Lung (tissue), 12 donors: ENCODE results near the gene MAPKAPK2. TPM values are rescaled to one million over a fixed set of nuclear protein-coding genes. Genes with fewer than 3 reads are reported as not detected.

ENCODE experiments used
- ATAC-seq: fragments of 200-7000 bp; cut with Tn5 transposase; one replicate; pipeline ENCODE4 v1.9.1; 2020; ENCODE audit warnings: moderate number of reproducible peaks; ENCODE audit not compliant: insufficient read depth, low FRiP score
- DNase-seq, 3 donors: peaks; one replicate each; pipeline ENCODE4 v3.0.0-alpha.2; 2013 to 2017
- H3K27ac ChIP-seq, 2 donors: one replicate each; pipeline ENCODE4 v1.5.1; 2013; ENCODE audit warnings: mild to moderate bottlenecking in 2 of 2, moderate library complexity in 2 of 2, control low read depth in 1 of 2, inconsistent platforms in 1 of 2, low read depth in 1 of 2, low read length in 1 of 2
- H3K27me3 ChIP-seq, 3 donors: one replicate each; pipeline ENCODE4 v1.5.1; 2013; ENCODE audit warnings: low read length in 2 of 3; ENCODE audit not compliant: control insufficient read depth in 3 of 3, insufficient read depth in 3 of 3
- H3K36me3 ChIP-seq, 4 donors: one replicate each; pipeline ENCODE4 v1.5.1; 2013; ENCODE audit warnings: low read length in 4 of 4, mild to moderate bottlenecking in 1 of 4, moderate library complexity in 1 of 4; ENCODE audit not compliant: control insufficient read depth in 4 of 4, insufficient read depth in 4 of 4
- H3K4me1 ChIP-seq, 5 donors: one replicate each; pipeline ENCODE4 v1.5.1; 2013; ENCODE audit warnings: low read length in 5 of 5, mild to moderate bottlenecking in 2 of 5, moderate library complexity in 1 of 5; ENCODE audit not compliant: control insufficient read depth in 5 of 5, insufficient read depth in 5 of 5
- H3K4me3 ChIP-seq: one replicate; pipeline ENCODE4 v1.5.1; 2013; ENCODE audit warnings: mild to moderate bottlenecking, control low read depth, moderate library complexity
- H3K9ac ChIP-seq, 2 donors: one replicate each; pipeline ENCODE4 v1.5.1; 2013; ENCODE audit warnings: low read length in 2 of 2, control low read depth in 1 of 2; ENCODE audit not compliant: insufficient read depth in 1 of 2
- H3K9me3 ChIP-seq, 4 donors: one replicate each; pipeline ENCODE4 v1.5.1; 2013; ENCODE audit warnings: low read length in 3 of 4, mild to moderate bottlenecking in 1 of 4, moderate library complexity in 1 of 4; ENCODE audit not compliant: control insufficient read depth in 4 of 4, insufficient read depth in 3 of 4
- CTCF ChIP-seq: IDR thresholded peaks from 2 replicates; pipeline ENCODE4 v1.5.1; 2012; ENCODE audit warnings: mild to moderate bottlenecking; ENCODE audit errors: control extremely low read depth, extremely low read depth
- WGBS, 2 donors: extraction: QIAGEN DNeasy Blood & Tissue Kit; methylation state at CpG; one replicate each; pipeline ENCODE4 v1.1.7; 2013; 5-methylcytosine and 5-hydroxymethylcytosine counted together
- polyA plus RNA-seq, 2 donors: library from polyadenylated mRNA; stranded (reverse); fragments of 200-250 nt; gene quantifications; one replicate each; pipeline ENCODE4 v1.2.1, GENCODE V29; 2013
- total RNA-seq, 2 donors: library from RNA; depleted of rRNA in 1 of 2; stranded (reverse); fragments of >200 nt in 1 of 2; gene quantifications; one replicate each; pipeline ENCODE4 v1.2.1, GENCODE V29; 2014 to 2021
- donor health status: control.
- donor health status: control.
- donor health status: Bipolar disorder and iron deficiency.
- donor health status: healthy.
- donor health status: DM: yes; HTN: yes; CAD: no.

MAPKAPK2 gene
- total and polyA plus RNA-seq, 4 donors: 35.8 to 116 (median 75.1) TPM

- peaks cover 0 to 9% (median 0%) of the 10 kb centered on the region in 3 donors for H3K27me3 ChIP-seq
- peaks cover 0 to 26% (median 8%) of the 10 kb centered on the region in 5 donors for H3K4me1 ChIP-seq
- ATAC-seq (no peak), DNase-seq (peak in 2 of 3 donors; percentile 35 to 54)
- no peaks in the 10 kb centered on the region for H3K36me3 ChIP-seq
- peak overlapping the region in 1 of 2 donors; percentile 69 for H3K27ac ChIP-seq
- no peak overlapping the region for H3K4me3 ChIP-seq
- H3K9me3 ChIP-seq: no peaks in the 10 kb centered on the region
- 76 to 91% methylated on average over 4 of the region's 4 CpGs for WGBS, 2 donors
- H3K9ac ChIP-seq: no peak overlapping the region
- TF ChIP-seq CTCF: no peak
Observed at GRCh38 chr1:206655471-206655882, 29.2 kb upstream of the MAPKAPK2 start.

DNA sequence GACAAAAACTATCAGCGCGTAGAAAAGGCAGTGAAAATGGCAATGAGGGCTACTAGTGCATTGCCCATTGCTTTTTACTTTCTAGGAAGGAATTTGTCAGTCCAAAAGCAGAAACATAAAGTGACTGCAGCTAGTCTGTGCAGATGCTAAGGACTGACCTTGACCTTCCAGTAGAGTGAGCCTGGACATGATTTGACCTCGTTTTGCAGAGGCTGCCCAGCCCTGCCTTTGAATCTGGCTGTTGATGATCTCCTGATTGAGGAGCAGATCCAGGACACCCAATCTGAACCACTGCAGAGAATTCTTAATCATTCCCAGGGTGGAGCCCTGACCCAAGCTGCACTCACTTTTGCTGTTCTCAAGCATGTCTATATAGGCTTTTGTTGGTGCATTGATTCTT is 27.8 kb upstream of the MAPKAPK2 start:
- 92 to 94% methylated on average over 3 of the region's 3 CpGs for WGBS, 2 donors
- H3K4me3 ChIP-seq: no peak overlapping the region

DNA sequence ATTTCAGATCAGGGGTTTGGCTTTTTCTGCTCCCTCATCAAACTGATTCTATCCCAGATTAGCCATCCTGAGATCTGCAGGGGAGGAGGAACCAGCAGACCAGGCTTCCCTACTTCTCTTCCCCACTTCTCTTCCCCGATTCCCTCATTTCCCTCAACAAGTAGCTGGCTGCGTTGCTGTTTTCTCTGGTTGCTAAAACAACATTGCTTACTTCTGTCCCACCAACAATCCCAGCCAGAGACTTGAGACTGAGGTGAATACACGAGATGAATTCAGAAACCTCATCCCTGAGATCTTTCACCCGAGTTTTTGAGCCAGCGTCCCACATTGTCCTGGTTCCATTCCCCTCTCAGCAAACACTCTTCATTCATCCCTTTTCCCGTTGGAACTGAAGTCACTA is 27.0 kb upstream of the MAPKAPK2 start:
- H3K4me3 ChIP-seq: no peak overlapping the region
- peaks cover 0 to 10% (median 0%) of the 10 kb centered on the region in 3 donors for H3K27me3 ChIP-seq
- H3K9me3 ChIP-seq: no peaks in the 10 kb centered on the region
- no peaks in the 10 kb centered on the region for H3K36me3 ChIP-seq
- peaks cover 0 to 26% (median 8%) of the 10 kb centered on the region in 5 donors for H3K4me1 ChIP-seq
- ATAC-seq (no peak), DNase-seq (no peak)
- H3K9ac ChIP-seq: no peak overlapping the region
- H3K27ac ChIP-seq: no peak overlapping the region
- 42 to 49% methylated on average over 6 of the region's 6 CpGs for WGBS, 2 donors
- no peak for TF ChIP-seq CTCF

More for the DNA sequence above, 27.8 kb upstream of the MAPKAPK2 start:
- Histone ChIP-seq H3K27ac (no peak overlapping the region), H3K9ac (no peak overlapping the region), H3K27me3 (peaks cover 0 to 9% (median 0%) of the 10 kb centered on the region in 3 donors), H3K36me3 (no peaks in the 10 kb centered on the region), H3K4me1 (peaks cover 0 to 26% (median 8%) of the 10 kb centered on the region in 5 donors), H3K9me3 (no peaks in the 10 kb centered on the region)
- no peak for TF ChIP-seq CTCF
- no peak for DNase-seq
- ATAC-seq: no peak
